Measurements from ENCODE around the gene PCDH9.

PCDH9 gene

GRCh38 chr13:66273011-66273410 lies 957.1 kb downstream of the PCDH9 start:
- H3K27ac ChIP-seq (ENCODE audit: low read depth, low read length) = no peak overlapping the region
- no peak overlapping the region for H3K4me2 ChIP-seq (ENCODE audit: low read length)
- no CpG with 5 or more reads among the region's 1 CpG for WGBS (ENCODE audit: extremely low coverage, insufficient coverage, insufficient read length)
- no peaks in the 10 kb centered on the region for H3K79me2 ChIP-seq (ENCODE audit: control insufficient read depth, insufficient read depth, low read length, poor library complexity)
- no peak overlapping the region for H4K8ac ChIP-seq (ENCODE audit: low read depth, low read length)
- no peak overlapping the region for H4K91ac ChIP-seq (ENCODE audit: low read depth, low read length)
- no peak overlapping the region for H2AK5ac ChIP-seq (ENCODE audit: low read length)
- no peak overlapping the region for H2BK12ac ChIP-seq (ENCODE audit: low read length)
- peaks cover 0 to 2% of the 10 kb centered on the region in 2 experiments for H3K36me3 ChIP-seq (ENCODE audit: control insufficient read depth in 1 of 2, insufficient read depth in 2 of 2, low read length in 2 of 2)
- H3K4me1 ChIP-seq (ENCODE audit: control insufficient read depth in 1 of 2, insufficient read depth in 2 of 2, low read length in 2 of 2) = no peaks in the 10 kb centered on the region
- no peak overlapping the region for H3K23ac ChIP-seq (ENCODE audit: low read length)
- H3K4ac ChIP-seq (ENCODE audit: low read depth, low read length) = no peak overlapping the region
- no peak overlapping the region for H3K18ac ChIP-seq (ENCODE audit: low read length)
- peaks cover 6% of the 10 kb centered on the region for H3K9me3 ChIP-seq (ENCODE audit: insufficient read depth, low read depth, low read length)
- no peak overlapping the region for H3K4me3 ChIP-seq (ENCODE audit: low read depth, low read length)
- no peaks in the 10 kb centered on the region for H3K27me3 ChIP-seq (ENCODE audit: insufficient read depth, low read length)
- DNase-seq = no peak
- no peak overlapping the region for H3K9ac ChIP-seq (ENCODE audit: low read length)
- no peak overlapping the region for H2AFZ ChIP-seq (ENCODE audit: insufficient read depth, low read length, poor library complexity)
- no peak overlapping the region for H3K14ac ChIP-seq (ENCODE audit: low read length)
- no peak overlapping the region for H2BK5ac ChIP-seq (ENCODE audit: low read depth, low read length, poor library complexity)
- no peak overlapping the region for H4K12ac ChIP-seq (ENCODE audit: low read depth, low read length)
- no peak overlapping the region for H2BK120ac ChIP-seq (ENCODE audit: insufficient read depth, low read length, poor library complexity)
- no peaks in the 10 kb centered on the region for H3K79me1 ChIP-seq (ENCODE audit: low read length)

GRCh38 chr13:66266761-66267160 lies 963.4 kb downstream of the PCDH9 start:
- Histone ChIP-seq H3K14ac (ENCODE audit: low read length) (no peak overlapping the region), H3K4ac (ENCODE audit: low read depth, low read length) (no peak overlapping the region), H2BK5ac (ENCODE audit: low read depth, low read length, poor library complexity) (no peak overlapping the region), H3K4me3 (ENCODE audit: low read depth, low read length) (no peak overlapping the region), H3K18ac (ENCODE audit: low read length) (no peak overlapping the region), H2AFZ (ENCODE audit: insufficient read depth, low read length, poor library complexity) (no peak overlapping the region), H2BK12ac (ENCODE audit: low read length) (no peak overlapping the region), H3K27me3 (ENCODE audit: insufficient read depth, low read length) (no peaks in the 10 kb centered on the region), H4K91ac (ENCODE audit: low read depth, low read length) (no peak overlapping the region), H3K79me2 (ENCODE audit: control insufficient read depth, insufficient read depth, low read length, poor library complexity) (no peaks in the 10 kb centered on the region), H4K8ac (ENCODE audit: low read depth, low read length) (no peak overlapping the region), H3K79me1 (ENCODE audit: low read length) (no peaks in the 10 kb centered on the region), H3K4me1 (ENCODE audit: control insufficient read depth in 1 of 2, insufficient read depth in 2 of 2, low read length in 2 of 2) (no peaks in the 10 kb centered on the region), H3K9ac (ENCODE audit: low read length) (no peak overlapping the region), H3K9me3 (ENCODE audit: insufficient read depth, low read depth, low read length) (no peaks in the 10 kb centered on the region), H3K4me2 (ENCODE audit: low read length) (no peak overlapping the region), H3K36me3 (ENCODE audit: control insufficient read depth in 1 of 2, insufficient read depth in 2 of 2, low read length in 2 of 2) (no peaks in the 10 kb centered on the region), H2BK120ac (ENCODE audit: insufficient read depth, low read length, poor library complexity) (no peak overlapping the region), H3K23ac (ENCODE audit: low read length) (no peak overlapping the region), H2AK5ac (ENCODE audit: low read length) (no peak overlapping the region), H4K12ac (ENCODE audit: low read depth, low read length) (no peak overlapping the region), H3K27ac (ENCODE audit: low read depth, low read length) (no peak overlapping the region)
- DNase-seq = no peak
- WGBS (ENCODE audit: extremely low coverage, insufficient coverage, insufficient read length) = no CpG with 5 or more reads among the region's 5 CpGs

GRCh38 chr13:66266348-66266747 lies 963.8 kb downstream of the PCDH9 start:
- Histone ChIP-seq H3K4me1 (ENCODE audit: control insufficient read depth in 1 of 2, insufficient read depth in 2 of 2, low read length in 2 of 2) (no peaks in the 10 kb centered on the region), H3K4me2 (ENCODE audit: low read length) (no peak overlapping the region)

DNA sequence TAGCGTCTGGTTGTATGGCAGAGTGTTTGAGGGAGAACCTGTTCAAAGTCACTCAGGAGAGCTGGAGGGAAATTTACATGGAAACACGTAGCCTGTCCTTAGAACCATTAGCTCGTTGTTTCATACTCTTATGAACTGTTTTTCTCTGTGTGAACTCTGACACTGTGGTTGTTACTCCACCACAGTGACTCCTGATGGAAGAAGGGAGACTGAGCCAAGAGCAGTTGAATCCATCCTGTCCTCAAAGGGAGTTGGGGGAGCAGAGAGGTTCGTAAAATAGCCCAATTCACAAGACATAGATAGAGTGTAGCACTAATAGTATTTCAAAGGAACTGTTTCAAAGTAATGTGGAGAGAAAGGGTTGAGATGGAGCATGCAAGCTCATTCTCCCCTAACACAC lies 964.8 kb downstream of the PCDH9 start:
- Histone ChIP-seq H3K36me3 (ENCODE audit: control insufficient read depth in 1 of 2, insufficient read depth in 2 of 2, low read length in 2 of 2) (no peaks in the 10 kb centered on the region), H2AFZ (ENCODE audit: insufficient read depth, low read length, poor library complexity) (no peak overlapping the region), H4K91ac (ENCODE audit: low read depth, low read length) (no peak overlapping the region), H2AK5ac (ENCODE audit: low read length) (no peak overlapping the region), H3K27ac (ENCODE audit: low read depth, low read length) (no peak overlapping the region), H2BK120ac (ENCODE audit: insufficient read depth, low read length, poor library complexity) (no peak overlapping the region), H4K8ac (ENCODE audit: low read depth, low read length) (no peak overlapping the region), H2BK12ac (ENCODE audit: low read length) (no peak overlapping the region), H3K79me2 (ENCODE audit: control insufficient read depth, insufficient read depth, low read length, poor library complexity) (no peaks in the 10 kb centered on the region), H3K4me2 (ENCODE audit: low read length) (no peak overlapping the region), H3K4me3 (ENCODE audit: low read depth, low read length) (no peak overlapping the region), H3K14ac (ENCODE audit: low read length) (no peak overlapping the region), H3K79me1 (ENCODE audit: low read length) (no peaks in the 10 kb centered on the region), H3K27me3 (ENCODE audit: insufficient read depth, low read length) (no peaks in the 10 kb centered on the region), H3K18ac (ENCODE audit: low read length) (no peak overlapping the region), H3K23ac (ENCODE audit: low read length) (no peak overlapping the region), H3K4me1 (ENCODE audit: control insufficient read depth in 1 of 2, insufficient read depth in 2 of 2, low read length in 2 of 2) (no peaks in the 10 kb centered on the region), H3K9ac (ENCODE audit: low read length) (no peak overlapping the region), H4K12ac (ENCODE audit: low read depth, low read length) (no peak overlapping the region), H3K4ac (ENCODE audit: low read depth, low read length) (no peak overlapping the region), H3K9me3 (ENCODE audit: insufficient read depth, low read depth, low read length) (no peaks in the 10 kb centered on the region), H2BK5ac (ENCODE audit: low read depth, low read length, poor library complexity) (no peak overlapping the region)
- DNase-seq = no peak
- WGBS (ENCODE audit: extremely low coverage, insufficient coverage, insufficient read length) = no CpG with 5 or more reads among the region's 4 CpGs

More at GRCh38 chr13:66266348-66266747, 963.8 kb downstream of the PCDH9 start:
- H3K9ac ChIP-seq (ENCODE audit: low read length) = no peak overlapping the region
- H3K27ac ChIP-seq (ENCODE audit: low read depth, low read length) = no peak overlapping the region
- no CpG with 5 or more reads among the region's 1 CpG for WGBS (ENCODE audit: extremely low coverage, insufficient coverage, insufficient read length)
- H4K91ac ChIP-seq (ENCODE audit: low read depth, low read length) = no peak overlapping the region
- H2BK5ac ChIP-seq (ENCODE audit: low read depth, low read length, poor library complexity) = no peak overlapping the region
- no peak overlapping the region for H4K12ac ChIP-seq (ENCODE audit: low read depth, low read length)
- no peaks in the 10 kb centered on the region for H3K9me3 ChIP-seq (ENCODE audit: insufficient read depth, low read depth, low read length)
- H3K79me2 ChIP-seq (ENCODE audit: control insufficient read depth, insufficient read depth, low read length, poor library complexity) = no peaks in the 10 kb centered on the region
- no peak overlapping the region for H3K18ac ChIP-seq (ENCODE audit: low read length)
- no peak overlapping the region for H2BK120ac ChIP-seq (ENCODE audit: insufficient read depth, low read length, poor library complexity)
- no peaks in the 10 kb centered on the region for H3K36me3 ChIP-seq (ENCODE audit: control insufficient read depth in 1 of 2, insufficient read depth in 2 of 2, low read length in 2 of 2)
- H2BK12ac ChIP-seq (ENCODE audit: low read length) = no peak overlapping the region
- no peak overlapping the region for H3K23ac ChIP-seq (ENCODE audit: low read length)
- H3K27me3 ChIP-seq (ENCODE audit: insufficient read depth, low read length) = no peaks in the 10 kb centered on the region
- DNase-seq = no peak
- H2AK5ac ChIP-seq (ENCODE audit: low read length) = no peak overlapping the region
- H3K79me1 ChIP-seq (ENCODE audit: low read length) = no peaks in the 10 kb centered on the region
- H4K8ac ChIP-seq (ENCODE audit: low read depth, low read length) = no peak overlapping the region
- no peak overlapping the region for H3K14ac ChIP-seq (ENCODE audit: low read length)
- no peak overlapping the region for H3K4me3 ChIP-seq (ENCODE audit: low read depth, low read length)
- no peak overlapping the region for H2AFZ ChIP-seq (ENCODE audit: insufficient read depth, low read length, poor library complexity)
- no peak overlapping the region for H3K4ac ChIP-seq (ENCODE audit: low read depth, low read length)

Measured in trophoblast cell (in vitro differentiated cells and primary cell).